Measurements from ENCODE around the gene ABCG1.
A peak's percentile ranks its signal among the peaks of the same experiment; 100 is the strongest.

ABCG1 gene

DNA sequence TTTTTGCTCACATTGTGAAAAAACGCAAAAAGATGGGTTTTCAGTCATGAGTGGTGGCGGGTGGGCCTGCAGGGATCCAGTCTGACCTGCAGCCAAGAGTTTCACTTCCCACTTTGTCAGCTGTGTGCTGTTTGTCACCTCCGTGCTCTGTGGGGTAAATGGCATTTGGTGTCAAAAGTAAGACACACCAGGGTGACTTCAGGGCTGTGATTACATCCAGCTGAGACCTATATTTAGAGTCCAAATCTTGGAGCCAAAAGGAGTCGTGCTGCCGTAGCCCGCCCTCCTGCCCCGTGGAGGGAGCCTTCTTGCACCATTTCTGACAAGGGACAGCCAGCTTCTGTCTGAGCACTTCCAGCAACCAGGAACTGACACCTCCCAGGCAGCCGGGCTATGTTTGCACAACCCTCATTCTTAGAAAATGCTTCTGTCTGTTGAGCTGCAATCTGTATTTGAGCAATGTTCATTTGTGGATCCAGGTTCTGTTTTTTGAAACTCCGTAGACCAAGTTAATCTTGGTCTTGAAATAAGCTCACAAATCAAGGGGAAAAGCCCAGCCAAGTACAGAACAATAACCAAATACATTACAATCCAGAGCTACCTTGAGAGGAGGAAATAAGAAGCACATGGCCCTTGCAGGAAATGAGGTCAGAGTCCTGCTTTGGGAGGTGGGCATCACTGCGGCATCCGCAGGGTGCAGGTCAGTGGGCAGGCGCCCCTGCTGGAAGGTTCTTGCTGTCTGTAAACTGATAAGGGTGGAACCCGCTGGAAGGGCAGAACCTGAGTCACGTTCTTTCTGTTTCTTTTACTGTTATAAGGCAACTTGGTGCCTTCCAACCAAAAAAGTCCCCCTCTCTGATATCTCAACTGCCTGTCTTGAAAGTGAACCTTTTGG, 14.4 kb downstream of the ABCG1 start:
- Histone ChIP-seq H3K4me3 (ENCODE audit: low read depth in 1 of 2, low read length in 2 of 2) (peak overlapping the region in 1 of 2 donors; percentile 59), H3K4me1 (ENCODE audit: control insufficient read depth in 1 of 2, insufficient read depth in 2 of 2, low read length in 2 of 2) (peaks cover 39 to 59% of the 10 kb centered on the region in 2 donors), H3K9me3 (ENCODE audit: control insufficient read depth in 1 of 2, low read length in 2 of 2) (no peaks in the 10 kb centered on the region)

DNA sequence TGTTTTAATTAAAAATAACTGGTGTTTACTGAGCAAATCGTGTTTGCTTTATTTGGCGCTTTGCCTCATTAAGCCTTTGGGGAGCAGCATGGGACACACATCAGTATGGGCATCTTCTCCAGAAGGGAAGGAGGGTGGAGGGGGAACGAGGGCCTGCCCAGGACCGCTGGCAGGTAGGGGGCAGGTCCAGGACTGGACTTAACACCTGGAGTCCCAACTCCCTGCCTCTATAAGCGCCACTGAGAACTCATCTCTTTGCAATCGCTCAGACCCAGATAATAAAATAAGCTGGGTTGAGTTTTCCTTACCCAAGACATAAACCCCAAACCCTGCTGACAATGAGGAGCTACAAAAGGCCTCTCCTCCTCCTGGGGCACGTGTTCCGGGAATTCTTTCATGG, 15.1 kb downstream of the ABCG1 start:
- Histone ChIP-seq H3K4me1 (ENCODE audit: control insufficient read depth in 1 of 2, insufficient read depth in 2 of 2, low read length in 2 of 2) (peaks cover 32 to 51% of the 10 kb centered on the region in 2 donors), H3K9me3 (ENCODE audit: control insufficient read depth in 1 of 2, low read length in 2 of 2) (no peaks in the 10 kb centered on the region)

More for the DNA sequence above, 14.4 kb downstream of the ABCG1 start:
- H3K27ac ChIP-seq (ENCODE audit: low read depth, low read length): peak overlapping the region; percentile 58
- no peaks in the 10 kb centered on the region for H3K36me3 ChIP-seq (ENCODE audit: control insufficient read depth in 1 of 2, insufficient read depth in 2 of 2, low read length in 2 of 2)
- H3K9ac ChIP-seq (ENCODE audit: low read depth in 1 of 2, low read length in 2 of 2): peak overlapping the region in 1 of 2 donors; percentile 62
- peaks cover 0 to 4% of the 10 kb centered on the region in 2 donors for H3K27me3 ChIP-seq (ENCODE audit: control insufficient read depth in 1 of 2, insufficient read depth in 2 of 2, low read length in 2 of 2)

DNA sequence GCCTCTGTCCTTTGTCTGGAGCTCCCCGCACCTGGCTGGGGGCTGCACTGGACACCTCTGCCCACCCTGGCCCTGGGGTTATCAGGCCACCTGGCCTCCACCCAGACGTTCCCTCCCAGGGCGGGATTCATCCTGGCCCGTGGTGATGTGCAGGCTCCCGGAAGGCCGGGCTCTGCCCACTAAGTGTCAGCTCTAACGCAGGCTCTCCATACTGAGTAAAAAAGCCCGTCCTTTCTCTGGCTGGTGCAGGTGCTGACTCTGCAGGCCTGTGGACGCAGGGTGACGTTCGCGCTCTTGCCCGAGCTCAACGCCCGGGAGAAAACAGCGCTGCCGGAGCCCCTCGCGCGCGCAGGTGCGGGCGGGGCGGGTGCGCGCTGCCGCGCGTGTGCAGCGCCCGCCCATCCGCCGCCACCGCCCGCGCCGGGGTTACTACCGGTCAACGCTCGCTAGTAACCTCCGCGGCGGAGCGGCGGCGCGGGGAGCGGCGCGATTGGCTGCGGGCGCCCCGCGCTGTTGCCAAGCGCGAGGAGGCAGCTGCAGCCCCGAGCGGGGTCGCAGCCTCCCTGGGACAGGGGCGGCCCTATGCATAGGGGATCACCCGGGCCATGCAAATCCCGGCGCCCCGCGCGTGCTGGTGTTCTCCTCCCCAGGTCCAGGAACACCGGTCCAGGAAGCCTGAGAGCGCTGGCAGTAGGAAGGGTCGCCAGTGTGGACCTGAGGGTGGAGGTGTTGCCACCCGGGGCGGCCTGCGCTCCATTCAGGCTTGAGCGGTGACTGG, 15.7 kb downstream of the ABCG1 start:
- no peaks in the 10 kb centered on the region for H3K36me3 ChIP-seq (ENCODE audit: control insufficient read depth in 1 of 2, insufficient read depth in 2 of 2, low read length in 2 of 2)
- peaks cover 0 to 4% of the 10 kb centered on the region in 2 donors for H3K27me3 ChIP-seq (ENCODE audit: control insufficient read depth in 1 of 2, insufficient read depth in 2 of 2, low read length in 2 of 2)
- H3K9ac ChIP-seq (ENCODE audit: low read depth in 1 of 2, low read length in 2 of 2): peak overlapping the region; percentile 38 to 62
- H3K9me3 ChIP-seq (ENCODE audit: control insufficient read depth in 1 of 2, low read length in 2 of 2): no peaks in the 10 kb centered on the region
- H3K4me3 ChIP-seq (ENCODE audit: low read depth in 1 of 2, low read length in 2 of 2): peak overlapping the region; percentile 60 to 74
- peaks cover 32 to 49% of the 10 kb centered on the region in 2 donors for H3K4me1 ChIP-seq (ENCODE audit: control insufficient read depth in 1 of 2, insufficient read depth in 2 of 2, low read length in 2 of 2)
- peak overlapping the region; percentile 66 for H3K27ac ChIP-seq (ENCODE audit: low read depth, low read length)

More for the DNA sequence above, 15.1 kb downstream of the ABCG1 start:
- Histone ChIP-seq H3K36me3 (ENCODE audit: control insufficient read depth in 1 of 2, insufficient read depth in 2 of 2, low read length in 2 of 2) (no peaks in the 10 kb centered on the region), H3K4me3 (ENCODE audit: low read depth in 1 of 2, low read length in 2 of 2) (peak overlapping the region; percentile 42 to 59), H3K27ac (ENCODE audit: low read depth, low read length) (peak overlapping the region; percentile 58), H3K9ac (ENCODE audit: low read depth in 1 of 2, low read length in 2 of 2) (peak overlapping the region in 1 of 2 donors; percentile 62), H3K27me3 (ENCODE audit: control insufficient read depth in 1 of 2, insufficient read depth in 2 of 2, low read length in 2 of 2) (peaks cover 0 to 4% of the 10 kb centered on the region in 2 donors)

DNA sequence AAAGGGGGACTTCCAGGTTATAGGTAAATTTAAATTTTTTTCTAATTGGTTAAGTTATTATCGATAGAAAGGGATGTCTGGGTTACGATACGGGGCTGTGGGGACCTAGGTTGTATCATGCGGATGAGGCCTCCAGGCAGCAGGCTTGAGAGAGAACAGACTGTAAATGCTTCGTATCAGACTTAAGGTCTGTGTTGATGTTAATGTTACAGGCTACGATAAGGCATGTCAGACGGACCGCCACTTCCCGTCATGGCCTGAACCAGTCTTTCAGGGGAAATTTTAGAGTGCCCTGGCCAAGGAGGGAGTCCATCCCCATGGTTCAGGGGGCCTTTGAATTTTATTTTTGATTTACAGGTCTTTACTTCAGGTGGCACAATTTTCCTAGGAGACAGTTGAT, 16.7 kb downstream of the ABCG1 start:
- Histone ChIP-seq H3K4me3 (ENCODE audit: low read depth in 1 of 2, low read length in 2 of 2) (peak overlapping the region; percentile 60 to 74), H3K27ac (ENCODE audit: low read depth, low read length) (no peak overlapping the region), H3K27me3 (ENCODE audit: control insufficient read depth in 1 of 2, insufficient read depth in 2 of 2, low read length in 2 of 2) (peaks cover 0 to 4% of the 10 kb centered on the region in 2 donors), H3K9me3 (ENCODE audit: control insufficient read depth in 1 of 2, low read length in 2 of 2) (no peaks in the 10 kb centered on the region), H3K9ac (ENCODE audit: low read depth in 1 of 2, low read length in 2 of 2) (no peak overlapping the region), H3K36me3 (ENCODE audit: control insufficient read depth in 1 of 2, insufficient read depth in 2 of 2, low read length in 2 of 2) (no peaks in the 10 kb centered on the region), H3K4me1 (ENCODE audit: control insufficient read depth in 1 of 2, insufficient read depth in 2 of 2, low read length in 2 of 2) (peaks cover 32 to 49% of the 10 kb centered on the region in 2 donors)

DNA sequence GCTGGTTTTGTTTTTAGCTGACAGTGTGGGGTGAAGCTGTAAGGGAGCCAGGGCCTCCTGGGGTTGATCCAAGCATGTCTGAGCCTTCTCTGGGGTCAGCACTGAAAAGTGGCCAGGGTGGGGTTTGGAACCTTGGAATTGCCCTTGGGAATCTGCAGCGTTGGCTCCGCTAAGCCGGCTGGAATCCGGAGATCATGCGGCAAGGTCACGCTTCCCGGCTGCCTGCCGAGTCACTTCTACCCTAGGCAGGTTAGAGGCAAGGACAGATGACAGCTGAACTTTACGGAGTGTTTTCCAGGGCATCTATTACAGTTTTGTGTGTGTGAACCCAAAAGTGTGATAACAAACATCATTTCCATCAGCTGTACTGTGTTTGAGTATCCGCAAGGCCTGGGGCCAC, 17.1 kb downstream of the ABCG1 start:
- H3K27me3 ChIP-seq (ENCODE audit: control insufficient read depth in 1 of 2, insufficient read depth in 2 of 2, low read length in 2 of 2): peaks cover 0 to 4% of the 10 kb centered on the region in 2 donors
- peaks cover 32 to 49% of the 10 kb centered on the region in 2 donors for H3K4me1 ChIP-seq (ENCODE audit: control insufficient read depth in 1 of 2, insufficient read depth in 2 of 2, low read length in 2 of 2)
- H3K4me3 ChIP-seq (ENCODE audit: low read depth in 1 of 2, low read length in 2 of 2): no peak overlapping the region
- no peaks in the 10 kb centered on the region for H3K36me3 ChIP-seq (ENCODE audit: control insufficient read depth in 1 of 2, insufficient read depth in 2 of 2, low read length in 2 of 2)
- H3K9me3 ChIP-seq (ENCODE audit: control insufficient read depth in 1 of 2, low read length in 2 of 2): no peaks in the 10 kb centered on the region
- H3K9ac ChIP-seq (ENCODE audit: low read depth in 1 of 2, low read length in 2 of 2): no peak overlapping the region
- H3K27ac ChIP-seq (ENCODE audit: low read depth, low read length): no peak overlapping the region

DNA sequence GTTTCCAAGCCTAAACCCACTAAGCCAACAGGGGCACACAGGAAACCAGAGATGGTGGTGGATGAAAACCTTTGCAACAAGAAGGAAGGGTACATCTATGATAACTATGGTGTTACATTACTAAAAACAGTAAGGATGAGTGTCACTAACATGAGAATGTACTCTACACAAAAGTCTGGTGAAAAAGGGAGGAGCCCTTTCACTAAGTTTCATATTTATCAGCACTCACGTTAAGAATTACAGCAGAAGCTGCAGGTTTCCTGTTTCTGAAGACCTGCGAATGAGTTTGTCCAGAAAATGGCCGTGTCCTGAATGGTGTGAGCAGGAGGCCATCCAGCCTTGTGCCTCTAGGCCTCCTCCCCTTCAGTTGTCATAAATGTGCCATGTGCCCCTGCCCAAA, 17.8 kb downstream of the ABCG1 start:
- H3K27me3 ChIP-seq (ENCODE audit: control insufficient read depth in 1 of 2, insufficient read depth in 2 of 2, low read length in 2 of 2): peaks cover 0 to 4% of the 10 kb centered on the region in 2 donors
- no peak overlapping the region for H3K4me3 ChIP-seq (ENCODE audit: low read depth in 1 of 2, low read length in 2 of 2)
- H3K9ac ChIP-seq (ENCODE audit: low read depth in 1 of 2, low read length in 2 of 2): no peak overlapping the region
- no peak overlapping the region for H3K27ac ChIP-seq (ENCODE audit: low read depth, low read length)
- no peaks in the 10 kb centered on the region for H3K9me3 ChIP-seq (ENCODE audit: control insufficient read depth in 1 of 2, low read length in 2 of 2)
- no peaks in the 10 kb centered on the region for H3K36me3 ChIP-seq (ENCODE audit: control insufficient read depth in 1 of 2, insufficient read depth in 2 of 2, low read length in 2 of 2)
- peaks cover 32 to 49% of the 10 kb centered on the region in 2 donors for H3K4me1 ChIP-seq (ENCODE audit: control insufficient read depth in 1 of 2, insufficient read depth in 2 of 2, low read length in 2 of 2)

DNA sequence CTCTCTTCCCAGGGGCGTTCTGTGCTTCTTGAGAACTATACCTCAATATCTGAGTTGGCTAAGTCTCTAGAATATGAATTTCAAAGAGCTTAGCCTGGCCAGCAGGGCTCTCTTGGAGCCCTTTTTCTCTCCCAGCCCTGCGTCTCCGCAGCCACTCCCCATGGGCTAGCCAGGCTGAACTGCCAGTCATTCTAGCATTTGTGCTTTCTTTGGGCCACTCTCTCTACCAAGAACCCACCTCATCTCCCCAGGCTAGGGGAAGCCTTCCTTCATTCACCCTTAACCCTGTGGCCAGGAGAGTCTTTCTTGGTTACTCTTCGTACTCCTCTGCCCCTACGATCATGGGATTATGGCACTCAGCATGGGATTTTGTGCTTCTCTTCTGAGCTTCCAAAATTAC, 18.2 kb downstream of the ABCG1 start:
- Histone ChIP-seq H3K36me3 (ENCODE audit: control insufficient read depth in 1 of 2, insufficient read depth in 2 of 2, low read length in 2 of 2) (no peaks in the 10 kb centered on the region), H3K27me3 (ENCODE audit: control insufficient read depth in 1 of 2, insufficient read depth in 2 of 2, low read length in 2 of 2) (peaks cover 0 to 4% of the 10 kb centered on the region in 2 donors), H3K27ac (ENCODE audit: low read depth, low read length) (no peak overlapping the region), H3K4me3 (ENCODE audit: low read depth in 1 of 2, low read length in 2 of 2) (no peak overlapping the region), H3K9me3 (ENCODE audit: control insufficient read depth in 1 of 2, low read length in 2 of 2) (no peaks in the 10 kb centered on the region), H3K4me1 (ENCODE audit: control insufficient read depth in 1 of 2, insufficient read depth in 2 of 2, low read length in 2 of 2) (peaks cover 32 to 47% of the 10 kb centered on the region in 2 donors), H3K9ac (ENCODE audit: low read depth in 1 of 2, low read length in 2 of 2) (no peak overlapping the region)

DNA sequence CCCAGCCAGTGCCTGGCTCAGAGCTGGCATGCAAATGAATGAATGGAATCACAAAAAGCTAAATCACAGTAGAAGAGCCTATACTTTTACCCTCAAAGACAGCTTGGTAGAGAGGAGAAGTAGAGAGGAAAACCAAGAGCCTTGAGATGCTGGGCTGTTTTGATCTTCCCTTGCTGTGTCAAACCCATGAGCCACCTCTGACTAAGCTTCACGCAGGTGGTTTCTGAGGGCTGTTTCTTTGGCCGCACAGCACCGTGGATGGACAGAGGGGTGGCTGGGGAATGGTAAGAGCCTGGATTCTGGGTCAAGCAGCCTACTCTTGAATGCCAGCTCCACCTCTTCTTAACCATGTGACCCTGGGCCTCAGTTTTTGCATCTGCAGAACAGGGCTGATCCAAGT, 18.6 kb downstream of the ABCG1 start:
- Histone ChIP-seq H3K27ac (ENCODE audit: low read depth, low read length) (no peak overlapping the region), H3K4me1 (ENCODE audit: control insufficient read depth in 1 of 2, insufficient read depth in 2 of 2, low read length in 2 of 2) (peaks cover 29 to 43% of the 10 kb centered on the region in 2 donors), H3K27me3 (ENCODE audit: control insufficient read depth in 1 of 2, insufficient read depth in 2 of 2, low read length in 2 of 2) (peaks cover 0 to 4% of the 10 kb centered on the region in 2 donors)

DNA sequence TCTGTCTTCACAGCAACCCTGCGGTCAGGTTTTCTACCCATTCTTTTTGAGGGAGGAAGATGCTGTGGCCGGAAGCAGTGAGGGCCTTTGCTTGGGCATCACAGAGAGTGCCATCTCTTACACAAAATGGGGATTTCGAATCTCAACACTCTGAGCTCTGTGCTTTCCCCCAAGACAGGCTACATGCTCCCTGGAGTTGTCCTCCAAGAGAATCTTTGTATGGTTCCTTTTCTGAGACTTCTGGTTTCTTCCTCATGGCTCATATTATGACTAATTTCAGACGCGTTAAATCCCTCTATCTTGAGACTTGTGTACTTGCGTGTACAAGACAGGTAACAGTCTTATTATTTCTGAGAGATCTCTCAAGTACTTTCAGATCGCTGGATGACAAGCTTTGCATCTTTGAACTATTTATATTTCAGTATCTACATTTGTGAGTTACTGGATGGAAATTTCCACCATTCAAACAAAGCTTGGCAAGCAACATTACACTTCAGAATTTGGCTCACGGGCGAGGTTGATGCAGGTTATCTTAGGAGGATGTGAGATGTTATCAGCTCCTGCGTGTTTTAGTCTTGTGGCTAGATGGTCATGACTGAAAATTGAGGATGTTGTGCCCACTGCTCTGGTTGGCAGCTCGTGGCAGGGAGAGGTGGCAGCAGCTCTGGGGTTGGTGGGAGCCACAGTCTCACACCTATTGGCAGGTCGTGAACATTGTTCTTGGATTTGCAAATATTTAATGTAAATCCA, 19.4 kb downstream of the ABCG1 start:
- Histone ChIP-seq H3K27ac (ENCODE audit: low read depth, low read length) (no peak overlapping the region), H3K27me3 (ENCODE audit: control insufficient read depth in 1 of 2, insufficient read depth in 2 of 2, low read length in 2 of 2) (peaks cover 0 to 4% of the 10 kb centered on the region in 2 donors), H3K9me3 (ENCODE audit: control insufficient read depth in 1 of 2, low read length in 2 of 2) (no peaks in the 10 kb centered on the region), H3K9ac (ENCODE audit: low read depth in 1 of 2, low read length in 2 of 2) (no peak overlapping the region), H3K4me3 (ENCODE audit: low read depth in 1 of 2, low read length in 2 of 2) (no peak overlapping the region), H3K36me3 (ENCODE audit: control insufficient read depth in 1 of 2, insufficient read depth in 2 of 2, low read length in 2 of 2) (no peaks in the 10 kb centered on the region), H3K4me1 (ENCODE audit: control insufficient read depth in 1 of 2, insufficient read depth in 2 of 2, low read length in 2 of 2) (peaks cover 23 to 35% of the 10 kb centered on the region in 2 donors)

More for the DNA sequence above, 18.6 kb downstream of the ABCG1 start:
- Histone ChIP-seq H3K9me3 (ENCODE audit: control insufficient read depth in 1 of 2, low read length in 2 of 2) (no peaks in the 10 kb centered on the region), H3K9ac (ENCODE audit: low read depth in 1 of 2, low read length in 2 of 2) (no peak overlapping the region), H3K4me3 (ENCODE audit: low read depth in 1 of 2, low read length in 2 of 2) (no peak overlapping the region), H3K36me3 (ENCODE audit: control insufficient read depth in 1 of 2, insufficient read depth in 2 of 2, low read length in 2 of 2) (no peaks in the 10 kb centered on the region)

Measured in duodenal mucosa (tissue), 2 donors.